Effector memory CD4-positive, alpha-beta T cell (primary cell): ENCODE results near the gene CCDC154.

Source experiments
- DNase-seq, 3 donors: peaks; one replicate each; pipeline ENCODE4 v3.0.0-alpha.2; 2020
- H3K27ac ChIP-seq: 2 replicates; pipeline ENCODE4 v1.7.0; 2013; ENCODE audit warnings: mild to moderate bottlenecking, low read length, moderate library complexity; ENCODE audit not compliant: insufficient read depth, poor library complexity, severe bottlenecking
- H3K27me3 ChIP-seq: replicated peaks from 2 replicates; pipeline ENCODE4 v1.7.0; 2013; ENCODE audit warnings: mild to moderate bottlenecking, low read length; ENCODE audit not compliant: insufficient read depth, control insufficient read depth, poor library complexity, severe bottlenecking
- H3K36me3 ChIP-seq: 2 replicates; pipeline ENCODE4 v1.7.0; 2013; ENCODE audit warnings: mild to moderate bottlenecking, low read length, moderate library complexity; ENCODE audit not compliant: control insufficient read depth, insufficient read depth
- H3K4me1 ChIP-seq: 2 replicates; pipeline ENCODE4 v1.7.0; 2013; ENCODE audit warnings: low read length, mild to moderate bottlenecking; ENCODE audit not compliant: control insufficient read depth, insufficient read depth, poor library complexity, severe bottlenecking
- H3K4me3 ChIP-seq: 2 replicates; pipeline ENCODE4 v1.7.0; 2013; ENCODE audit warnings: low read length, low read depth, mild to moderate bottlenecking; ENCODE audit not compliant: insufficient read depth, poor library complexity, severe bottlenecking
- H3K9me3 ChIP-seq: 2 replicates; pipeline ENCODE4 v1.7.0; 2013; ENCODE audit warnings: mild to moderate bottlenecking, low read length, moderate library complexity; ENCODE audit not compliant: control insufficient read depth

Gene CCDC154

GRCh38 chr16:1390239-1390779, 54.0 kb downstream of the CCDC154 start:
- no peaks in the 10 kb centered on the region for H3K4me1 ChIP-seq
- no peak overlapping the region for H3K4me3 ChIP-seq
- no peaks in the 10 kb centered on the region for H3K9me3 ChIP-seq
- H3K27me3 ChIP-seq: no peaks in the 10 kb centered on the region
- H3K36me3 ChIP-seq: peaks cover 46% of the 10 kb centered on the region
- DNase-seq: no peak
- H3K27ac ChIP-seq: no peak overlapping the region

DNA sequence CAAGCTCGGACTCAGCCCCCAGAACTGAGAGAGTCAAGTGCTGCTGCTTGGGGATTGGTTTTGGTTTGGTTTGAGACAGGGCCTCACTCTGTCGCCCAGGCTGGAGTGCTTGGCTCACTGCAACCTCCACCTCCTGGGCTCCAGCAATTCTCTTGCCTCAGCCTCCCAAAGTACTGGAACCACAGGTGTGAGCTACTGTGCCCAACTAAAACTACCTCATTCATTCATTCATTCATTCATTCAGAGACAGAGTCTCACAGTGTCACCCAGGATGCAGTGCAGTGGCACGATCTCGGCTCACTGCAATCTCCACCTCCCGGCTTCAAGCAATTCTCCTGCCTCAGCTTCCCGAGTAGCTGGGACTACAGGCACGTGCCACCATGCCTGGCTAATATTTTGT, 54.6 kb downstream of the CCDC154 start:
- no peak for DNase-seq
- H3K4me3 ChIP-seq: no peak overlapping the region
- peaks cover 46% of the 10 kb centered on the region for H3K36me3 ChIP-seq
- H3K9me3 ChIP-seq: no peaks in the 10 kb centered on the region
- no peak overlapping the region for H3K27ac ChIP-seq
- no peaks in the 10 kb centered on the region for H3K27me3 ChIP-seq
- no peaks in the 10 kb centered on the region for H3K4me1 ChIP-seq

GRCh38 chr16:1387331-1387730, 57.0 kb downstream of the CCDC154 start:
- Histone ChIP-seq H3K9me3 (no peaks in the 10 kb centered on the region), H3K27ac (no peak overlapping the region), H3K36me3 (peaks cover 35% of the 10 kb centered on the region), H3K4me3 (no peak overlapping the region), H3K27me3 (no peaks in the 10 kb centered on the region), H3K4me1 (no peaks in the 10 kb centered on the region)
- no peak for DNase-seq

DNA sequence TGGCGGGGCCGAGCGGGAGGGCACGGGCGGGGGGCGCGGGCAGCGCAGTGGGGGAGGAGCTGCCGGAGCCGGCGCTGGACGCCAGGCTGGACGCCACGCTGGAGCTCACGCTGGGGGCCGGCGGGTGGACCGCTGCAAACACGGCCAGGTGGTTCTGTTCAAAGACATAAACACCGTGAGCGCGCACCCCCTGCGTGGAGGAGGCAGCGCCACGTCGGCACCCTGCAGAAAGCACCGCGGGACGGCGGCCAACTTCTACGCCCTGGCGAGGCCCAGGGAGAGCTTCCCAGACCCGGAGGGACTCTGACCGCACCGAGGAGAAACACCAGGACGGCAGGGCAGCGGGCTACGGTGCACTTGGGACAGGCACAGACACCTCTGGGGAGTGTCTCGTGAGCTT, 59.1 kb downstream of the CCDC154 start:
- no peak overlapping the region for H3K27ac ChIP-seq
- H3K27me3 ChIP-seq: no peaks in the 10 kb centered on the region
- DNase-seq: no peak
- no peaks in the 10 kb centered on the region for H3K9me3 ChIP-seq
- H3K36me3 ChIP-seq: peaks cover 35% of the 10 kb centered on the region
- no peak overlapping the region for H3K4me3 ChIP-seq
- no peaks in the 10 kb centered on the region for H3K4me1 ChIP-seq
